ELR (cell line): ENCODE results near the gene TEX10.

Source experiments
- DNase-seq: peaks from one replicate; pipeline ENCODE4 v3.0.0-alpha.2; 2015; ENCODE audit warnings: low read depth

Gene TEX10

GRCh38 chr9:100285080-100285479 is 67.7 kb downstream of the TEX10 start:
- DNase-seq, result no peak

- DNase-seq, result no peak
Observed at GRCh38 chr9:100284247-100284646, 68.5 kb downstream of the TEX10 start.

DNA sequence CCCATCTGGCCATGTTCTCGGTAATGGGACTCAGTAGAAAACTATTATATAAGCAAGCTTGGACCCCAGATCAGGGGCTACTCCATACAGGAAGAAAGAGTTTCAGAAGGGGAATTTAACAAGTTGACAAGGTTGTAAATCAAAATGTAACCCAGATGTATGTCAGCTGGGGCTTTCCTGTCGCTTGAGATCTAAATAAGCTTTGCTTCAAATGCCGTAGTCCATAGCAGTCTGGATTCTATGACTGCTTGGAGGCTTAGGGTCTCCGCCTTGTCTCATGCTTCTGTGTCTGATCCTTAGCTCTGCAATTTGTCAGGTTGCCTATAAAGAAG is 70.4 kb downstream of the TEX10 start:
- no peak for DNase-seq

DNA sequence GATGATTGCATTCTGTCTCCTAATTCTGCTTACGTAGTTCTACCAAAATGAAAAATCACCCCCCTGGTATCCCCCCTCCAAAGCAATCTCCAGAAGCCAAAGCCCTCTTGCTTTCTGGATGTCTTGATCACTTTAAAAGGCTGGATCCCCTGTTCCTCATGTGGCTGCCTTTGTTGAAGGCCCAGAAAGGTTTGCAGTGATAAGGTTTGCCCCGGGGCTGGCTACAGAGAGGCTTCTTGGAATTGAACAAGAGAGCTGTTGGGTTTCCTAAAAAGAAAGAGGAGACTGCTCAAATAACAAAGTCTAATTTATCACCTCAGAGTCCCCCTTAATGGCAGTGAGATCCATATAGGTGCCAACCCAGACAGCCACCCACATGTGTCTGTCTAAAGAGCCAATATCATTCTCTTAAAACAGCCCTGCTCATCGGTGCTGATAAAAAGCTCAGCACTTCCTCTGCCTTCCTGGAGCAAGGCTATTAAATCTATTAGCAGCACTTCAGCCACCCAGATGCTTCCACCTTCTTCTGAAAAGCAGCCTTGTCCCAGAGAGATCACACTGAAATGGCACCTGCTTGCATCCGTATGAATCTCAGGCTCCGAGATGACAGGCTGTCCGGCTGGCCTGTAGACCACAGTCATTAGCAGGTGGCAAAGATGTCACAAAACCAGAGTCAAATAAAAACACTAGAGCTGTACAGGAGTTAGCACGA is 70.9 kb downstream of the TEX10 start:
- DNase-seq, result no peak

GRCh38 chr9:100281066-100281465 is 71.7 kb downstream of the TEX10 start:
- DNase-seq, result no peak

GRCh38 chr9:100277166-100277979 is 75.4 kb downstream of the TEX10 start:
- DNase-seq, result peak; percentile 75

DNA sequence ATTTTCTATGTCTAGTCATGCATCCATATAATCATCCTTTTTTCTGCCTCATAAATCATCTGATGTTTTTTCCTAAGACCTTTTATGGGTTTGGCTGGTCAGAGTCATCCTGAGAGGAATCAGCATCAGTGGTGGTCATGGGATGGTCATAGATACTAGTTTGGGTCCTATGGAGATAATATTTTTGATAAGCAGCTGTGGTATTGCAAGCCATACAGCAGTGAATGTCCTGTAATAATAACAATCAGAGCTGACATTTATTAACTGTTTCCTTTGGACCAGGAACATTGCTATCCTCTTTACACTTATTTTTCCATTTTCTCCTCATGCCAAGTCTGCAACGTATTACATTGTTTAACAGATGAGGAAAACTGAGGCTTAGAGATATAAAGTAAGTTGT is 83.1 kb downstream of the TEX10 start:
- DNase-seq, result no peak

DNA sequence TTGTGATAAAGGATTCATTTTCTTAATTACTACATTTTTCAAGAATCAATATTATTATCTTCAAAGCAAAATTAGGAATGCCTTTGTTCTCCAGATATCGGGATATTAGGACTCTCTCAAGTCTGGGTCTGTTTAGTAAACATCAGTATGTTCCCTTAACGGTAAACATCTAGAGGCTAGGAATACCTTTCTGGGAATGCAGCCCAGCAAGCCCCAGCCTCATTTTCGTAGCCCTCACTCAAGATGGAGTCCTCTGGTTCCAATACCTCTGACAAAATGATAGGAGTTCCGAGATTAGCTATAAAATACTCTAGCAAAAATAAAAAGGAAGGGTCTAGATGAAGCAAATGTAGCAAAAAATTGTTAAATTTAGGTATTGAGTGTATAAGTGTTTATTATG is 84.5 kb downstream of the TEX10 start:
- DNase-seq, result no peak

DNA sequence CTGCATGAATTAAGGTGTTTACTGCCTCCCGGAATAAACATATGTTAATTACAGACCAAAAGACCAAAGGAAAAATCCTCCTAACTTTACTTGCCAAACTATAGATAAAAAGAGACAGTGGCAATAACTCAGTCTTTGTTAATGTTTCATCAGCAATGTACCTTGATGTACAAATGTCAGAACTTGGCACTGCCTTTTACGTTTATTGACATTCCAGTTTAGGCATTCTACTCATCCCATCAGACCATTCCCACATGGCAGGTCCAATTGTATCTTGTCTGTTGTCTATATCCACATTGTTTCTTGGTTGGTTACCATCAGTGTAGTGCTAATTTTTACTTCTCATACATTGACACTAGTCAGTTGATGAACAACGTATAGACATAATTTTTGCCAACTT is 85.5 kb downstream of the TEX10 start:
- no peak for DNase-seq
